GM18517 (cell line): ENCODE results near the gene THEMIS.
"Not testable (repeated sequence)": the region's sequence is repeated elsewhere in the genome, so short reads cannot be mapped to it uniquely, and the experiment has no call there.

Source experiments
- ATAC-seq: cut with Tn5 transposase; IDR thresholded peaks from one replicate; pipeline ENCODE4 v1.9.1; 2021; ENCODE audit warnings: mild to moderate bottlenecking, moderate library complexity; ENCODE audit not compliant: unreplicated experiment

Gene THEMIS

GRCh38 chr6:127811900-127812570, 88.8 kb downstream of the THEMIS start:
- ATAC-seq = no peak

GRCh38 chr6:127807806-127808517, 92.9 kb downstream of the THEMIS start:
- no peak for ATAC-seq

GRCh38 chr6:127796713-127797112, 104.1 kb downstream of the THEMIS start:
- ATAC-seq = no peak

DNA sequence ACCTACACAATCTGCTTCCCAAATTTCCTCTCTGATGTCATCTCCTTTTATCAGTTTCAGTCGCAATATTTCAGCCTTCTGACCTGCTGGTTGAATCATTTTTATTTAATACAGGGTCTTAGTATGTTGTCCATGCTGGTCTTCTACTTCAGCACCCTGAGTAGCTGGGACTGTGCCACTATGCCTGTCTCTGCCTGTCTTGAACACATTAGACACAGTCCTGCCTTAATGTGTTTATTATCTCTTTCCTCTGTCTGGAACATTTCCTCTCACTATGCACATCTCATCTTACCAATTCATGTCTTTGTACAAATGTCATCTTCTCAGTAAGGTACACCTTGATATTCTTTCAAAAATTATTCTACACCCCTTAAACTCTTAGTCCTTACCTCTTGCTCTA, 106.5 kb downstream of the THEMIS start:
- ATAC-seq = no peak

GRCh38 chr6:127793396-127793795, 107.5 kb downstream of the THEMIS start:
- ATAC-seq = no peak

DNA sequence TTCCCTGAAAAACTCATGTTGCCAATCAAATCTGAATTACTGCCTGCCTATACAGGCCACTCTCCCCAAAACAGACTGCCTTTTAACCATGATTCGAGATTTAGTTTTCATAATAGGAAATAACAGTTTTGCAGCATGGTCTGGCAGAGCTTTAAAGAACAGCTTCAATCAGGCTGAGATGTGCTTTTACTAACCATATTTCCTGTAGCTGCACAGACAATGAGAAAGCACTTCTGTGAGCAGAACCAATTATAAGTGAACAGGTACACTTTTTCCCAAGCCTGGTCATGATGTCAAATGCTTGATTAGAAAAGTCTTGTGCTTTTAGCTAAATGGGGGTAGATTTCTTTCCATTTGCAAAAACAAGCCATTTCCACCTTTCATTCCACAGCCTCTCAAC, 108.2 kb downstream of the THEMIS start:
- ATAC-seq = no peak

- ATAC-seq = no peak
These were observed 108.9 kb downstream of the THEMIS start for GRCh38 chr6:127791779-127792528.

DNA sequence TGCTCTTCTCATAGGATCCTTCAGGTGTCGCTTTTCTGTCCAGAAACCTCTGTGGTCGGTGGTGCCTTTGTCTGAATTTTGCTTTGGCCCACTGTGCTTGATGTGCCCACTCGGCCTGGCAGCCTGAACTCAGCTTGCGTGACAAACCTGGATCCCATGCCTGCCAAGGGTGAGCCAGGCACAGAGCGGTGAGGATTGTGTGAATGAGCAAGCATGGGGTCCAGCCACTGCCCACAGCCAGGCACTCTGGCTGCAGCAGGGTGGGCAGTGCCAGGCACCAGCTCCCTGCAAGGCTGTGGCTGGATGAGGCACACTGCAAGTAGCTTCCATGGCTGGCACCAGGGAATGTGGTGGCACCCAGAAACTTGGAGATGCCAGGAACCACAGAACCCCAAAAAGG, 110.3 kb downstream of the THEMIS start:
- no peak for ATAC-seq

- no peak for ATAC-seq
These were observed 114.7 kb downstream of the THEMIS start for GRCh38 chr6:127786109-127786508.

DNA sequence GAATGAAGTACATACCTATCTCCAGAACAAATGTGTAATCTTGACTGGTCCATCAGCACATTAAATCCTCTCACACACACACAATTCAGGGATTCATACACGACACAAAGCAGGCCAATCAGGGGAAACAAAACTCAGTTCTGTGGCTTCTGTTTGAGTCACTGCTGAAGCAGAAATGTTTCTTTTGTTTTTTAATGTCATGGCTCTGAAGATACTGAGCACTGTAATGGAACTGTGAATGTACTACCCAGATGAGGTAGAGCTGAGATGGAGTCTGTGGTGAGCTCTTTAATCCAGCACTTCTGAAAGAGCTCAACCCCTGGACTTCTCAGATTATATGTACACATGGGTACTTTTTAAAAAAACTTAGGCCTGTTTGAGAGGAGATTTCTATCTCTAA, 116.4 kb downstream of the THEMIS start:
- no peak for ATAC-seq

DNA sequence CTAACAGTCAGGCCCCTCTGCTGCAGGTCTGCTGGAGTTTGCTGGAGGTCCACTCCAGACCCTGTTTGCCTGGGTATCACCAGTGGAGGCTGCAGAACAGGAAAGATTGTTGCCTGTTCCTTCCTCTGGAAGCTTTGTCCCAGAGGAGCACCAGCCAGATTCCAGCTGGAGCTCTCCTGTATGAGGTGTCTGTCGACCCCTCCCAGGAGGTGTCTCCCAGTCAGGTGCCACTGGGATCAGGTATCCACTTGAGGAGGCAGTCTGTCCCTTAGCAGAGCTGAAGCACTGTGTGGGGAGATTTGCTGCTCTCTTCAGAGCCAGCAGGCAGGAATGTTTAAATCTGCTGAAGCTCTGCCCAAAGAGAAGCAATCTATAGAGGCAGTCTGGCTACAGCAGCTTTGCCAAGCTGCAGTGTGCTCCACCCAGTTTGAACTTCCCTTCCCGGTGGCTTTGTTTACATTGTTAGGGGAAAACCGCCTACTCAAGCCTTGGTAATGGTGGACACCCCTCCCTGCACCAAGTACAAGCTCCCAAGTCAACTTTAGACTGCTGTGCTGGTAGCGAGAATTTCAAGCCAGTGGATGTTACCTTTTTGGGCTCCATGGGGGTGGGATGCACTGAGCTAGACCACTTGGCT, 119.1 kb downstream of the THEMIS start:
- ATAC-seq = not testable (repeated sequence)

GRCh38 chr6:127776320-127776719, 124.5 kb downstream of the THEMIS start:
- ATAC-seq = no peak

GRCh38 chr6:127775371-127775770, 125.5 kb downstream of the THEMIS start:
- ATAC-seq = no peak

DNA sequence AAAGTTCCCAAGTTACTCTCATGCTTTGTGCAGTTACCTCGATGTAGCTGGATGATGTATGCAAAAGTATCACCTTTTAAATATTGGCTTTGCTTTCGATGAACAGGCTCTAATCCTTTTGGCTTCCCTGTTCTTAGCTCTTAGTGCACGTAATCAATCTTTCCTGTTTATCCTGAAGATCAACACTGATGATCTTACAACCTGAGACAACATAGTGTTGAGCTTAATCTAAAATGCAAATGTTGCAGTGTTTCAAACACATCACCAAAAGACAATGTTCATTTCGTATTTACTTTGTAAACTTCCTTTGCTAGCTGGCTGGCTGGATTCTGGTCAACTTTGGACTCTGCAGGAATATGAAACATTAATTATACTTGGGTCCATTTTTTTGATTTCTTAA, 132.1 kb downstream of the THEMIS start:
- no peak for ATAC-seq

- no peak for ATAC-seq
These were observed 132.6 kb downstream of the THEMIS start for GRCh38 chr6:127768223-127768622.

DNA sequence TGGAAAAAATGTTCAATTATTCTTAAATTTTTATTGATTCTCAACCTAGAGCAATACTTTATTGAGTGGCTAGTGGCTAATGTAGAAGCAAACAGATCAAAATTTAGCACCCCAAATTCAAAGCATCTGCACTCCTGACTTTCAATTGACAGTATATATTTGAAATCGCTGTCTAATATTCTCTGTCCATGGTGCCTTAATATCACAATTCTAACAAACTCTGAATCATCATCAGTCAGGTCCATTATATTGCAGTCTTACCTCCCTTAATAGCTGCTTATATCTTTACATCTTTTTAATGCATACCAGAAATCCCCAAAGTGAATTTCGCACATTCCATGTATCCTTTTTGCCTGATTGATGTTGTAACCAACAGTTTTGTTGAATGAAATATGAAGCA, 134.9 kb downstream of the THEMIS start:
- ATAC-seq = no peak

- ATAC-seq = no peak
These were observed 138.6 kb downstream of the THEMIS start for GRCh38 chr6:127762284-127762683.

DNA sequence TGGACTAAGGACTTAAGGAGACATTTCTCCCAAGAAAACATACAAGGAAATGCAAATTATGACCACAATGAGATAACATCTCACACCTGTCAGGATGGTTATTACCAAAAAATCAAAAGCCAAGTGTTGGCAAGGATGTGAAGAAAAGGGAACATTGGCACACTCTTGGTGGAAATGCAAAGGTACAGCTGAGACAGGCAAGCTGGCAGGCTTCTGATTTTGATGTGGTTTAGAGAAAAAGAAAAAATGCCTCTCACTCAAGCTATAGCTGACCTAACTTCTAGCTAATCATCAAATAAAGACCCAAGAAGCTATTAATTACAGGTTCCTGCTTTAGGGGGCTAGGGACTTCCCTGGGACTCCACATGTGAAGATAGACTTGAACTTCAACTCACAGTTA, 139.8 kb downstream of the THEMIS start:
- no peak for ATAC-seq

- no peak for ATAC-seq
These were observed 151.8 kb downstream of the THEMIS start for GRCh38 chr6:127749095-127749494.

- no peak for ATAC-seq
These were observed 152.6 kb downstream of the THEMIS start for GRCh38 chr6:127748290-127748689.

GRCh38 chr6:127738423-127738822, 162.4 kb downstream of the THEMIS start:
- no peak for ATAC-seq
